Measurements from ENCODE around the gene WWTR1.

The WWTR1 gene

DNA sequence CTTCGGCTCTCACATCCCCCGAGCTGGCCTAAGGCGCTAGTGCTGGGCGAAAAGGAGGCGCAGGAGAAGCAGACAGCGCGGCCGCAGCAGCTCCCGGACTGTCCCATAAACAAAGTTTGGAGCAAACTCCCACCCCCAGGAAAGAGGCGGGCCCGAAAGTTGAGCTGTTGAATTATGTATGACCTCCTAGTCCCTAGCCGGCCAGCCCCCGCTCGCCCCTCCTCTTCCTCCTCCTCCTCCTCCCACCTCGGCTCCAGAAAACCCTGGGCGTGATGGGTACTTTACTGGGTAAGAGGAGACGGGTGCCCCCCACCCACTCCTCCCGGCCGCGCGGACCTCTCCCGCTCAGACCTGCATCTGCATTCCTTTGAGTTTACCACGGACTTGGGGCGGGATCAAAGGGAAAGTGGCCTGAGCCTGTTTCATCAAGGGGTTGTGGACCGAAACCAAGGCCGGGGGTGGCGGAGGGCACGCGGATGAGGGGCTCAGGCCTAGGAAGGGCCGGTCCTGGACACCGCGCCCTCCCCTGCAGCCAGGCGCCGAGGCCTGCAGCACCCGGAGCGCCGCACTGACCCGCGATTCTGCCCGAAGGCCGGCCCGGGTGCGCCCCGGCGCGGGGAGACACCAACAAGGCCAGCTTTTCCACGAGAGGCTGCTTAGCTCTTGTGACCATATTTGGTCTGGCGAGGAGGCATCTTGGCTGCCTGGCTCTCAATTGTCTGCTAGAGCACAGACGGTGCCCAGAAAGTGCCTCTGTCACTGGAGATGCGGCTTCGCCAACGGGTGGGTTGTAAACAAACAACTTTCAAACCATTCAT is at the start of gene WWTR1:
Gene WWTR1, minus strand, starts transcription at position 100 of the 818 bp plus-strand sequence. CDS start 719 bp downstream, outside the sequence.
- peak; percentile 90 for DNase-seq

DNA sequence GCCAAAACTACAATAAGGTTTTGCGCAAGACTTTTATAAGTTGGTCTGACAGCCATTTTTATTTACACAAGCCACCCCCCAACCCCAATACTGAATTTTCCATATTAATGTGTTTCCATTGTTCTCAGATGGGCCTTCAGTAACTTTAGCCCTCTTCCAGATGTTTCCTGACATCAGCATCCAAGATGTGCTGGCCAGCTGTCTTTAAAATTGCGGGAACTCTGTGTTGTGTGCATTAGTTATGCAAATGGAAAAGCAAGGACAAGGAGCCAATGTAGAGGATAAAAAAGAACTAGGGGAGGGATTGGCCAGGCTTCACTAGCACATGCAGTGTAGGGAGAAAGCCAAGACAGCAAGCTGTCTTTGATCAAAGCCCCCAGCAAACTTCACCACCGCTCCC is 49.1 kb upstream of the WWTR1 start:
- DNase-seq, result no peak

DNA sequence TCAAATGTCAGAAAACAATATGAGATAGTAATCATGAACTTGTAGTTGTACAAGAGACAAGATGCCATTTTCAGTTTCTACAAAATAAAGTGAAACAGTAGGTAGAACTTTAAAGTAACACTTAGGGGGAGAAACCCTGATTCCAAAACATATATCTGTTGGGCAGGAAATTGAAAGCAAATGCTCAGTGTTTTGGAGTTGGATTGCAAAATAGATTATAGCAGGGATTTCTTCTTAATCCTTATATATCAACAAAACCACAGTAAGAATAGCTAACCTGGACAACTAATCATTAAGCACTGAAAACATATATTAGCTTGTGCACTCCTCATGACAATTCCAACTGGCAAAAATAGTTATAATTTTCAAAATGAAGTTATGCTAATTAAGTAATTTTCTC is 47.6 kb upstream of the WWTR1 start:
- no peak for DNase-seq

DNA sequence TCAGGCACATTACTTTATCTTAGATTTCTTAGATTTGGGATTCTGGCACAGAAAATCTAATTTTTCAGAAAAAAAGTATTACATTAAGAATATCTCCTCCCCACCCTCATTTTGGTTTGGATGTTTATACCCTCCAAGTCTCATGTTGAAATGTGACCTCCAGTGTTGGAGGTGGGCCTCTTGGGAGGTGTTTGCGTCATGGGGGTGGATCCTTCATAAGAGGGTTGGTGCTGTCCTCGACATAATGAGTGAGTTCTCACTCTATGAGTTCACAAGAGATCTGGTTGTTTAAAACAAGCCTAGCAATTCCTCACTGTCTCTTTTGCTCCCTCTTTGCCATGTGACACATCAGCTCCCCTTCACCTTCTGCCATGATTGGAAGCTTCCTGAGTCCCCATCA is 45.6 kb upstream of the WWTR1 start:
- DNase-seq, result no peak

DNA sequence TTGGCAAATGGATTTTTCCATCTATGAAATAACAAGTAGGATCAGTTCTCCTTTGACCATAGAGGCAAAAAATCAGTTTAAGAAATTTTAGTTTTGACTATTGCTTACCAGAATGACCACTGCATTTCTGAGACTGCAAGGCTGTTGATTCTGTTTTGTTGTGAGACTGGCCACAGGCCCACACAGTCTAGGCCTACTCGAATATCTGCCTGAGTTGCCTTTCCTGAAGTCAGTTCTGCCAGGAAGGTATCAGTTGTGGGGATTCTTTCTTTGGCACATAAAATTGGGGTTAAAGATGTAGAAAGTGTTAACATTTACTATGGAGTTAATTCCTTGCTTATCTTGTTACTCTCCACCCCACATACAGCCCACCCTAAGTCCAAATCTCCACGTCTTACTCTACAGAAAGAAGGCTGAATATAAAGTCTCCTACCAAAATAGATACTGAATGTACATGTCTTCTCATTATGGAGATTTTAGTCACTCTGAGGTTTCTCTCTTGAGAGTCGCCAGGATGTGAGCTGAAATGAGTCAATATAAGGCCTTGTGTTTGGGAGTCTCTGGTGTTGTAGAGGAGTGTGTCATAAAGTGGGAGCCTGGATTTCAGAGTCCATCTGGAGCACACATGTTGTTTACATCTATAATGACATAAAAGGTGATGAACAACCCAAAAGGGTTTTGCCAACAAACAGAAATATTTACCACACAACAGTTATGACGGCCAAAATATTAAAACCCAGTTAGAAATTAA is 45.0 kb upstream of the WWTR1 start:
- DNase-seq, result no peak

DNA sequence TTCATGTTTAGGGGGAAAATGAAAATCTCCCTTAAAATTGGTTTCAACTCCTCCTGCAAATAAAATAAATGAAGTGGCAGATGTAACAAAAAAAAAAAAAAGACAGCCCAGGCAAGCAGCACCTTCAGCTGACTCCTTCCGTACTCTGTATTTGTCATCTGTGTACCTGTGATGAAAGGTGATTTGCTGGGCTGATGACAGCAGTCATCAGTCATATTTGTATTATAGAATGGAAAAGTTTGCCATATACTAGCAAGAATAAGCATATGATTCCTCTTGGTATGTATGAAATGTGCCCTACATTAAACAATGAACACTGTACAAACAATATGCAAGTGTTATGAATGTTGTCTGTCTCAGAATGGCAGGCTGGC is 44.1 kb upstream of the WWTR1 start:
- no peak for DNase-seq

DNA sequence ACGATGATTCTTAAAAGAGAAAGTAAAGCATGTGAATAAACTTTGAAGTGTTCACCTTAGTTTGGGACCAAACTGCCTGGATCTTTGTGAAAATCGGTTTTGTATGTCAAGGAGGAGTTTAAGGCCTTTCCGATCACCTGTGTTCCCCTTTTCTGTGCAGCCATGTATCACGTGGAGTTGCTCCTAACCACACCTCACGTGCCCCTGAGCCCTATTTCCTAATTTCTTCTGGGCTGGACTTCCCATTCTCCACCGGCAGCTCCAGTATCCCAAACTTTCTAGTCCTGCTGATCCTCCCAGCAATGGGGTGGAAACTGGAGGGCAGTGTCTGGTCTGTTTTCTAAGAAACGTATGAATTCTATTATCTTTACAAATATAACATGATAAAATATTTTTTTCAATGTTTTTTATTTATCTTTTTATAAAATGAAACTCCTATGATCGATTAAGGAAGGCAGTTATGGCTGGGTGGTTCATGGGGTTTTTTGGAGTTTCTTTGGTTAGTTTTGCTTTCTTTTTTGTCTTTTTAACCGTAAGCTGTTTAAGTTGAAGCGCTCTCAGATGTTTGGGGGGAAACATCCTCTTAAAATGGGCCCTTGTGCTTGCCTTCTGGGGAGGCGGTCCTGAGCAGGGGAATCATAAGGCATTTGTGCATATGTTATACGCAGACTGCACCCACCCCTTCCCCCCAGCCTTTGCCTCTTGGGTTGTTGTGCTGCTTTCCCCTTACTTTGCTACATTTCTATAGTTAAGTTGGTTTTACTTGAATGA is 43.6 kb upstream of the WWTR1 start:
- no peak for DNase-seq

DNA sequence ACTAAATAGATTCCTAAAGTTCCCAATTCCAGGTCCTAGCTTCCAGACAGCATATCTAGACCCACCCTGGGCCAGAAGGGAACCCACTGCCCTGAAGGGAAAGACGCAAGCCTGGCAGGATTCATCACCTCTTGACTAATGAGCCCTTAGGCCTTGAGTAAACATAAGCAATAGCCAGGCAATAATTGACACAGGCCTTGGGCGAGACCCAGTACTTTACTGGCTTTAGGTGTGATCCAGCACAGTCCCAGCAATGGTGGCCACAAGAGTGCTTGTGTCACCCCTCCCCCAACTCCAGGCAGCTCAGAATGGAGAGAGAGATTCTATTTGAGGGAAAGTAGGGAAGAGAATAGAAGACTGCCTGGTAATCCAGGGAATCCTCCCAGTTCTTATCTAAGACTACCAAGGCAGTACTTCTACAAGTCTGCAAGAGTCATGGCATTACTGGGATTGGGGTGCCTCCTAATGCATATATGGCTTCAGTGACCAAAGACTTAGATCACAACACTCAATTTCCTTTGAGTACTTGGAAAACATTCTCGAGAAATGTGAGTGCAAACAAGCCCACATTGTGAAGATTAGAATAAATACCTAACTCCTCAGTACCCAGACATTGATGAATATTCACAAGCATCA is 30.4 kb upstream of the WWTR1 start:
- DNase-seq, result peak; percentile 55

DNA sequence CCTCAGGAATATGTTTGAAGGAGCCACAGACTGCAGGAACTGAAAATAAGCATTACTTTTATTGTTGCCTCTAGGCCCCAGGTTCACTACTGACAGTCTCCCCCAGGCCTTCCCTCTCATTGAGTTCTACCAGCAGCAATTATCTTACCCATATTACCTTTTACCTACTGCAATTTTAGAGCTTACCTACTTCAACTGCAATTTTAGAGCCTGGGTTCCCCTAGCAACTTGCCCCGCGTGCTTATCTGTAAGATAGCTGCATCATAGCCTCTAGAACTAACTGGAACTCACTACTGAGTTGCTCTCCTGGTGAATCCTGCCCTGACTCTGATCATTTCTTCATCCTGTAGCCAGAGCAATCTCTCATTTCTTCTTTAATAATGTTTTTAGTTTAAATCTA is 29.2 kb upstream of the WWTR1 start:
- DNase-seq, result no peak

DNA sequence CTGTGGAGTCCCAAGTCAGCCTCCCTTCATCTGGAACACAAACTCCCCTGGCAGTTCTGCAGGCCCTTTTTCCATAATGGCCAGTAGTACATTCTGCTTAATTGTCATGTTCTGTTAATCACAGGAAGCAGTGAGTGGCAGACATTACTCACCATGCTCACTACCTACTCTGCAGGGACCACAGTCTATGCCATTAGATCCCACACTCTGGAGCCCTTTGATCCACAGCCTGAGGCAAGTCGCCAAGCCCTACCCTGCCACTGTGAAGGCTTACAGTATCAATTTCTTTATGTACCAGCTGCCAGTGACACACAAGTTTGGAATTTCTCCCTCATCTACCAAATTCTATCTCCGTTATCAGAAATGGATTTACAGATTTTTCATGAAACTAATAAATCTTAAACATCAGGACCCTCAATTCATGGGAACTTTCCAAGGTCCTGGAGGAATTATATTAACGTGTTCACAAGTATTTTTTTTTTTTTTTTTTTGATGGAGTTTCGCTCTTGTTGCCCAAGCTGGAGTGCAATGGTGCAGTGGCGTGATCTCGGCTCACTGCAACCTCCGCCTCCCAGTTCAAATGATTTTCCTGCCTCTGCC is 20.6 kb upstream of the WWTR1 start:
- peak; percentile 2 for DNase-seq

DNA sequence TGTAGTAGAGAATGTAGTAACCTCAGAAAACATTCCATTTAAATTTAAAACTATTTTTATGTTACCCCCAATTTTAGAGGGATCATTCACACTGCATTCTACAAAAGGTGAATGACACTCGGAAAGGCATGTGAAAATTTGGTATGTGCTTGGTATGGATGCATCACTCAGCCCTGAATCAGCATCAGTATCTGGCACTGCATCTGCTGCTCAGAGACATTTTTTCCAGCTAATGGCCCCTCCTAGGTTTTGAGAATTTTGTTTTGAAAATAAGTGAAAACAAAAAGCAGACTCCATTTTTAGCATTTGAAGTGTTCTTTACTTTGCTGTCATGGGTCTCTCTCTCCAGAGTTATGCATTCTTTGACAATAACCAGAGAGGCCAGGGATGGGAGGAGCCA is 15.6 kb upstream of the WWTR1 start:
- DNase-seq, result no peak

DNA sequence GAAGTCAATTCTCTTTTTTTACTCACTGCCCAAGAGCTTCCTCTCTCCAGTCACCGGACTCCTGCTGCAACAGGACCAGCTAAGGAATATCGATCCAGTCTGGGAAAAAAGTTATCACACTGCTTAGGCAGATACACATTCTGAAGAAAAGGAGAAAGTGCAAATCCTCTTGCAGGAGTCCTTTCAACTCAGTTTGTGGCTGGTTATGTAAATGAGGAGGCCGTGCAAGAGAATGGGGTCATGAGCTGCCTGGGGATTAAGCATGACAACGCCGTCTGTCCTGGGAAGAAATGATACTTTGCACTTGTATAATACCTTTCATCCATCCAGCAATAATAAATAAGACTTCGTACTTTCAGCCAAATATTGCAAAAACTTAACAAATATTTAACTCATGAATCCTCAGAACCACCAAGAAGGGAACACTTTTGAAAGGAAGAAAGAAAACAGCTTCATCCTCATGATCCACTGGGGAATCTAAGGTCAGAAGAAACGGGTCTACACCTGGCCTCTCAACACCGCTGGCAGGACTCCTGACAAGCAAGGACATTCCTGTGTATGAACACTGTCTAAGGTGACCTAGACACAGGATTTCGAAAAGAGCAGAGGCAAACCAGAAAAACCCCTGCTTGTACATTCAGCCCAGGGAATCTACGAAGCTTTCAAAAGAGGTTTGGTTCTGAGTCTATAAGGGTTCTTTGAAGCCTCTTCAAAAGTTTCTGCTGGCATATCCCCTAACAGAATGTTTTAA is 13.1 kb upstream of the WWTR1 start:
- DNase-seq, result no peak

DNA sequence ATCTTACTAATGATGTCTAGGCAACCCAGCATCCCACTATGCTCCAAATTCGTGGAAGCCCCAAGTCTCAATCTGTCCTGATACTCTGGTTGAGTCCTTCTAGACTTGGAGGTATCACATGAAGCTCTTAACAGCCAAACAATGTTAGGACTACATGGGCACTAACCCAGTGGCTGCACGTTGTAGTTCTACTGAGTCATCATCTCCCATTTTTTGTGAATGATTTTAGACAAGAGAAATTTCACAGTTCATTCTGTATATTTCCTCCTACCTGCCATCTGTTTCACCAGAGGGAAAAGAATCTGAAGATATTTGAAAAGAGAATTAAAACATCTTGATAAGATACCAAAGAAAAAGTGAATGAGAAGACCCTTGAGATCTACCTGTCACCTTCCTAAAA is 9.8 kb upstream of the WWTR1 start:
- DNase-seq, result no peak

DNA sequence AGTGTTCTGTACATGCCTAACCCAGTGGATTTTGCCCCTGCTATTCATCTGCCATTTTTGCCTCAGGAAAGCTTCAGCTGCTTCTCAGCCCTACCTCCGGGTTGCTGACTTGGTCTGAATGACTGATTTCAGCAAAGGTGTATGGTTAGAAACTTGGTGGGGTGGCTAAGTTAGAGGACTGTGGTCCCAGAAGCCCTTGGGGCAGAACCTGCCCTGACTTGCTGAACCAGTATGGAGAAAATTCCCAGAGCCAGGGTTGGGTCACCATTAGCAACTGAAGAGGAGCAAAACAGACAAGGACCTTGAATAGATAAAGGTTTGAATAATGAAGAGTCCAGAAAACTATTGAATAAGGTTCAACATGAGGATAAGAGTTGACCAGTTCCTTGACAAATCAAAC is 6.1 kb upstream of the WWTR1 start:
- DNase-seq, result peak; percentile 5

DNA sequence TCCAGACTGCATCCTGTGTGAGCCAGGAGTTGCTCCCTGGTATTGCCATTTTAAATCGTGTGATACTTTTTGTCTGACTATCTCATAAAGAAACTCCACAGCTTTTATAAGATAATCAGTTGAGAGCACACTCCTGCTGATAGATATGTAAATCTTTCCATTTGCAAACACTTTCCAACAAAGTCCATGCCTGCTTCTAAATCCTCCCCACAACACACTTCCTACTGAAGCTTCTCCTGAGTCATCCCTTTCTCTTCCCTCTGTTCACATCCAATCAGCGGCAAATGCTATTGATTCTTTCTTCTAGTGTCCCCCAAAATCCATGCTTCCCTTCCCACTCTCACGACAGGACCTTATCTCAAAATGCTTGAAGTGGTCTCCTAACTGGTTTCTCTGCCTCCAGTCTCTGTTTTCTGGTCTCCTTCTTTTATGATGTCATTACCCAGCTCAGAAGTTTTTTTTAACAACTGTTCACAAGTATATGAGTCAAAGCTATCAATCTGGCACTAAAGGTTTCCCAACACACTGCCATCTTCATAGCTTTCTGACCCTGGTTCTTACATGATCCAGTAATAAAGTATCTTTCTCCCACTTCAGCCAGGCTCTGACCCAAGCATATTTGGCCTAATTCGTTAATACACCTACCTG is 4.5 kb upstream of the WWTR1 start:
- DNase-seq, result peak; percentile 4

DNA sequence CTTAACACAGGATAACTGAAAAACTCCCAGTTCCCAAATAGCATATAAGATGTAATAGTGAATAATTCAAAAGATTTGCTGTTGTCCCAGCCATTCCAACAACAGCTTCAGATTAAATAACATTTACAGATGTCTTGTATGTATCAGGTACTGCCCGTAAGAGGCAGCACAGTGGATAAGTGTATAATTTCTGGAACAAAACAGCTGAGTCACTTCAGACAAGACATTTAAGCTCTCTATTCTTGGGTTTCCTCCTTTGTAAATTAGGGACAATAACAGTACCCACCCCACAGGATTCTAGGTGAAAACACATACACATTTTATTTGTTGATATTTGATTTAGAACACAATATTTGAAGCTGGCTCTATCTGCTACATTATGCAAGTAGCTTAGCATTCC is 2.6 kb upstream of the WWTR1 start:
- no peak for DNase-seq

DNA sequence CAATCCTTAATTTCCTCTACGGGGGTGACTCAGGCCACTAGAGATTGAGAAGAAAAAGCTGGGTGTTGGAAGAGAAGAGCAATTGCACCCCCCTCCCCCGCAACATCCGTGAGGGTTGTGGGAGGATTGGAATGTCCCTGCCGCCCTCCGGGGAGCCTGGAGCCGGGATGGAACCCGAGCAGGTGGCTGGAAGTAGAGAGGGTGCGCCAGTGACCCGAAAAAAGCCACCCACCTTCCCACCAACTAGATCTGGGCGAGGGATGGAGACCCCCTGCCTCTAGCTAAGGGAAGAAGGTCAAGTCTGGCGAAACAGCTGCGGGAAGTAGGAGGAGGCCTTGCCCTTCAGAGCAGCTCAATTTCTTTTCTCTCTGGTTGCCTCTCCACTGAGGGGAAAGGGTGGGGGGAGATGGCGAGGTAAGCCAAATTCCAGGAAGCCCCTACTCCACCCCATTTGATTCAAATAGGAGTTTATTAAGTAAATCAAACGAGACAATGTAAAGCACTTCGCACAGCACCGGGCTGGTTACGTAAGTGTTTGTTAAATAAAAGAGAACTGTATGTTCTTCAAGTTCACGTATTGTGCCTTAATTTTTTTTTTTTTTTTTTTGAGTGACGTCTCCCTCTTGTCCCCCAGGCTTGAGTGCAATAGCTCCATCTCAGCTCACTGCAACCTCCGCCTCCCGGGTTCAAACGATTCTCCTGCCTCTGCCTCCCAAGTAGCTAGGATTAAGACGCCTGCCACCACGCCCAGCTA is 1.1 kb upstream of the WWTR1 start:
- DNase-seq, result peak; percentile 83

DNA sequence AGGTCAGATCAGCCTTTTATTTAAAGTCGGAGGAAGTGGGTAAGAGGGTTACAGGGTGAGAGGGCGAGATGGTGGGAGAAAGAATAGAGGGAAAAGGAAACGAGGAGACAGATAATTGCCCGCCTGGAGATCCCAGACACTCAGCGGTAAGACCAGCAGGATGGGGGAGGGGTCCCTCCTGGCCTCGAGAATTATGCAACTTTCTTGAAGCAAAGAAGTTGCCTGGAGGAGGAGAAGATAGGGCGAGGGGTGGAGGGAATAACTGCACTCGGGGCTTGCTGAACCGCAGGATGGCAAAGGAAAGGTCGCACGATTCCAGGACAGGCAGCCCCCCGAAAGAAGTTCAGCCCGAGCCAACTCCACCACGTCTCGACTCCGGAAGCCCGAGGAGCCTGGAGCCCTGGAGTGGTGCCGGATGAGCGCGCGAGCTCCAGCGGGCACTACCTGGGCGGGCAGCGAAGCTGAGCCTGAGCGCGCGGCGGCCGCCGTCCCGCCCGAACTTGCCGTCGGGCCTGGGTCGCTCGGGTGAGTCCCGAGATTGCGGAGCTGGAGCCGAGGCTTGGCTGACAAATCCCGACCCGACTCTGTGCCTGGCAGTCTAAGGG is 402 bp downstream of the WWTR1 start:
- DNase-seq, result peak; percentile 86

DNA sequence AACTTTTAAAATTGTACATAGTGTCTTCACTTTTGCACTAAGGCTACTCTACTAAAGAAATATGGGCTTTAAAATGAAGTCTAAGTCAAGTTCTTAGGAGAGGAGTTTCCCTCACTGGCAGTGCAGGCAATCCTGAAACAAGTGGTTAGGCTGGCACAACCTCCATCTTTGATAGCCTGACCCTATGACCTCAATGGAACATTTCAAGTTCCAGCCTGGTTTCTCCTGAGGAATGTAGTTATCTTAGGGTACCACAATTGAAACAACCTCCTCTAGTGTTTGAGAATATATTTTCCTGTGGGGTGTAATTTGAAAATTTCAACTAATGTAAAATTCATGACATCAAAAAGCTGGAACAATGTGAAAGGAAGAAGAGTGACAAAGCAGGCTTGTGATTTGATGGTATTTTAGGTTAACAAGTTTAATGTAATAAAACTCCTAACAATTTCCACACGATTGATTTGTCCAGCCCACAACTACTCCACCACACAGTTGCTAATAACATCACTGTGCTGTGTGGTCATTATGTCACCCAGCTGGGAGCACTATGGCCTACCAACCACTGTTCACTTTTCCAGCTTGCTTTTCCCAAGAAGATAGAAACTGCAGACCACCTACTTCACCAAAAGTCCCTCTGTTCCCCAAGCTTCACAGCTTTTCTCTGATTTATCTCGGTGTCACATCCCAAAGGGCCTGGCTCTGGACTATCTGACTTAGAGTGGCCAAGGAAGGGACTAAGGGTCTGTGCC is 1.8 kb downstream of the WWTR1 start:
- DNase-seq, result no peak
